Choroid plexus epithelial cell (primary cell): ENCODE results near the gene SLC26A4.

Experiments
- DNase-seq: peaks from one replicate; pipeline ENCODE4 v3.0.0-alpha.2; 2010; ENCODE audit warnings: low read depth
- H3K4me3 ChIP-seq: 2 replicates; pipeline ENCODE4 v1.5.1; 2011; ENCODE audit warnings: low read depth, mild to moderate bottlenecking, control low read depth, low read length, moderate library complexity
- CTCF ChIP-seq: conservative IDR thresholded peaks from 2 replicates; pipeline ENCODE4 v1.5.1; 2011; ENCODE audit warnings: low read depth, mild to moderate bottlenecking, control low read depth, inconsistent platforms, low read length, moderate library complexity

Gene SLC26A4

DNA sequence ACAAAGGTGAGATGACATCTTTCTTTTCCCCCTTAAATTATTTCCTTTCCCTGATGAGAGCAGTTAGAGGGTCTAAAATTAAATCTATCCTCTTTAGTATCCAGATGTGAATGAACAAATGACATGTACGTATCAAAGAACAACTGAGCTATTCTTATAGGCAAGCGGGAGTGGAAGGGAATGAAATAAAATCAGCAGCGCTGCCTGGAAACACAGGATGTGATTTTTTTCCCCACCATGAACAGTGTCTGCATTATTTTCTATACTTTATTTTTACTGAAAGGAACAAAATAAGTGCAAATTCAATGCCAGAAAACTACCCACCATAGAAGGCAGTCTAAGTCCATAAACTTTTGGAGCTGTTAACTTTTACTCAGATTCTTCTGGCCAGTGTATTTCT lies 40.6 kb downstream of the SLC26A4 start:
- DNase-seq: no peak
- H3K4me3 ChIP-seq: no peak overlapping the region
- TF ChIP-seq CTCF: no peak

DNA sequence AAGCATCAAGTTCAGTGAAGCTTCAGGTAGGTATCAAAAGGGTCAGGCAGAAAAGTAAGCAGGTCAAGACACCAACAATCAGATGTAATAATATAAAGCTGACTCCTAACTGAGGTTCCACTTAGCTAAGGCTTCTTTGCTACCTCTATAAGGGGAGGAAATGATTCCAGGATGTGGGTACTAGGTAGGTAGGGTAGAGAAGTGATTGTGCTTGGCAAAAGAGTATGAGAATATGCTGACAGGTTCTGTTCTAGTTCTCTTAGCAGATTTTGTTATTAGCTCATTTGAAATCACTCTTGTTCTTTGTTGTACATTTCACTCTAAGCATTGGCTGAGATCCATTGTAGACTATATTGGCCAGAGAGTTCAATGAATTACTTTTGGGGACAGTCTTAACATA lies 42.6 kb downstream of the SLC26A4 start:
- no peak for DNase-seq
- no peak overlapping the region for H3K4me3 ChIP-seq
- no peak for TF ChIP-seq CTCF

DNA sequence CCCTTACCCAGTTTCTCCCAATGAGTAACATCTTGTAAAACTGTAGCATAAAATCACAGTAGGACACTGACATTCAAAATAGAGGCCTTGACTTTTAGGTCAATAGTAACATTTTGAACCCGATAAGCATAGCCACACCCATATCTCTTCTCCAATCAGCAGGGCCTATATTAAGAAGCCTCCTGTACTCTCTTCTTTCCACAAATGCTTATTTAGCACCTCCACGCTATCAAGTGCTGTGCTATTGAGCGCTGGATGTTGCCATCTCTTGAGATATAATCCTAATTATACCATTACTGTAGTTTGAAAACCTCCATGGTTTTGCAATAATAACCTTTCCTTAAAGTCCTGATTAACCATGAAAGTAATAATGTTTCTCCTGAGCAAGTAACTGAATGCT lies 43.2 kb downstream of the SLC26A4 start:
- no peak for TF ChIP-seq CTCF
- no peak overlapping the region for H3K4me3 ChIP-seq
- DNase-seq: no peak

GRCh38 chr7:107708956-107709355 lies 48.3 kb downstream of the SLC26A4 start:
- DNase-seq: no peak
- TF ChIP-seq CTCF: no peak

DNA sequence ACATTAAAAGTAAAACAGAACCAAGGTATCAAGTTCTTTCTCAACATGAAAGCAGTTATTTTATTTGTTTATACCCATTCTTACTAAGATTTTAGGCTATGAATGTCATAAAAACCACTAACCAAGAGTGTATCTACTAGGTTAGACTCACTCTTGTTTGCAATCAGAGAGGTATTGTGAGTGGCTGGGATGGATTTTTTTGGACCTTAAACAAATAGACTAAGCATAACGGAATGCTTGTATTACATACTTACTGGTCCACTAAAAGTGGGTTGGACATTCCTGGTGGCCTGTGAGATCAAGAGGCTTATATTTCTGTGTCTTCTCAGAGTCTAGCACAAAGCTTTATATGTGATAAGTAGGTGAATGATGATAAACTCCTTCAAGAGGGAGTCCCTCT lies 50.7 kb downstream of the SLC26A4 start:
- peak; percentile 54 for DNase-seq
- no peak overlapping the region for H3K4me3 ChIP-seq
- TF ChIP-seq CTCF: no peak

More at GRCh38 chr7:107708956-107709355, 48.3 kb downstream of the SLC26A4 start:
- no peak overlapping the region for H3K4me3 ChIP-seq

DNA sequence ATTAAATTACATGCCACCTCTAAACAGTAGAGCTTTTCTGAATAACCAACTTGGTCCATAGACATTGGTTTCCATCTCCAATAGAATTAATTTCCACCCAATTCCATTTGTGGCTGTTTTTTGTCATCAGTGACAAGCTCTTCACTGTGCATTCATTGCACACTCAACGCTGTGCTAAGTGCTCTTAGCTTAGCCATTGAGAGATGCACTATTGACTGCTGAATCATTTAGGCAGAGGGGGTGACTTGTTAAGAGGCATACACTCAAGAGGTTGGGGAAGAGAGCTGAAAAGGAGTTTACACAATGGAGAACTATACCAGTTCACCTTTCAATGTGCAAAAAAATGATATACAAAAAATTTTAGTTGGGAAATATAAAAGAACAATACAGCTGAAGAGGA lies 51.4 kb downstream of the SLC26A4 start:
- no peak overlapping the region for H3K4me3 ChIP-seq
- no peak for DNase-seq
- TF ChIP-seq CTCF: no peak

DNA sequence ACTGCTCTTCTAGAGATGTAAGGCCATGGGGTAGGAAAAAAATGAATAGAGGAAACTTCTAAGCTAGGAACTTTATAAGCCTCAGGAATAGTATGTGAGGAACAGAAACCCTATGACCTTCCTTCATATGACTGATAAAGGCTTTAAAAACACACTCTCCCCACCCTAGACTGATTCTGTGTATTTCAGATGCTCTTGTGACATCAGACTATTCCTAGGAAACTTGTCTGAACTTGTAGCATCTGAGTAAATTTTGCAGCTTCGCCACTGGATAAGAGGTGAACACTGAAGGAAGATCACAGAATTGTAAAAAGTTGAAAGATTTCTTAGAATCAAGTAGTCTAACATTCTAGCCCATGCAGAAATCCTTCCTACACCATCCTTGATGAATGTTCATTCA lies 52.3 kb downstream of the SLC26A4 start:
- no peak for TF ChIP-seq CTCF
- DNase-seq: no peak
- H3K4me3 ChIP-seq: no peak overlapping the region
